ENCODE results near the gene DIAPH2.

The DIAPH2 gene

GRCh38 chrX:97309487-97310116 lies 625.0 kb downstream of the DIAPH2 start:
- H3F3A ChIP-seq (ENCODE audit: low read depth), result no peaks in the 10 kb centered on the region
- TF ChIP-seq EZH2phosphoT487 (IDR thresholded peaks at IDR 0.05; ENCODE audit: borderline replicate concordance) (no peak), CTCF (conservative IDR thresholded peaks at IDR 0.05; ENCODE audit: low read length) (no peak)
- H3K9me3 ChIP-seq (ENCODE audit: insufficient read depth, low read depth, low read length), result no peaks in the 10 kb centered on the region
- no peak overlapping the region for H2AFZ ChIP-seq (ENCODE audit: low read length)
- no peaks in the 10 kb centered on the region for H3K4me1 ChIP-seq (ENCODE audit: insufficient read depth, low read length, poor library complexity, severe bottlenecking)
- H3K27me3 ChIP-seq (ENCODE audit: insufficient read depth, low read length, poor library complexity, severe bottlenecking), result no peaks in the 10 kb centered on the region
- no peaks in the 10 kb centered on the region for H4K20me1 ChIP-seq (ENCODE audit: insufficient read depth, low read length, poor library complexity, severe bottlenecking)
- no peak overlapping the region for H3K4me2 ChIP-seq (ENCODE audit: low read depth, low read length, poor library complexity, severe bottlenecking)
- H3K9ac ChIP-seq (ENCODE audit: low read depth, low read length, poor library complexity, severe bottlenecking), result no peak overlapping the region
- H3K36me3 ChIP-seq (ENCODE audit: insufficient read depth, low read length), result no peaks in the 10 kb centered on the region
- no peaks in the 10 kb centered on the region for H3K79me2 ChIP-seq (ENCODE audit: insufficient read depth, low read length)
- H3K9me2 ChIP-seq (replicated peaks; ENCODE audit: low read depth, low read length), result no peaks in the 10 kb centered on the region
- no peak overlapping the region for H3K4me3 ChIP-seq (ENCODE audit: low read length, poor library complexity, severe bottlenecking)

GRCh38 chrX:97310373-97310772 lies 625.7 kb downstream of the DIAPH2 start:
- Histone ChIP-seq H3K9me3 (ENCODE audit: insufficient read depth, low read depth, low read length) (no peaks in the 10 kb centered on the region), H3K9ac (ENCODE audit: low read depth, low read length, poor library complexity, severe bottlenecking) (no peak overlapping the region), H4K20me1 (ENCODE audit: insufficient read depth, low read length, poor library complexity, severe bottlenecking) (no peaks in the 10 kb centered on the region), H2AFZ (ENCODE audit: low read length) (no peak overlapping the region), H3K4me3 (ENCODE audit: low read length, poor library complexity, severe bottlenecking) (no peak overlapping the region), H3K36me3 (ENCODE audit: insufficient read depth, low read length) (no peaks in the 10 kb centered on the region), H3K4me1 (ENCODE audit: insufficient read depth, low read length, poor library complexity, severe bottlenecking) (no peaks in the 10 kb centered on the region), H3K79me2 (ENCODE audit: insufficient read depth, low read length) (no peaks in the 10 kb centered on the region), H3K4me2 (ENCODE audit: low read depth, low read length, poor library complexity, severe bottlenecking) (no peak overlapping the region), H3F3A (ENCODE audit: low read depth) (no peaks in the 10 kb centered on the region), H3K27me3 (ENCODE audit: insufficient read depth, low read length, poor library complexity, severe bottlenecking) (no peaks in the 10 kb centered on the region), H3K9me2 (replicated peaks; ENCODE audit: low read depth, low read length) (no peaks in the 10 kb centered on the region)
- TF ChIP-seq EZH2phosphoT487 (IDR thresholded peaks at IDR 0.05; ENCODE audit: borderline replicate concordance) (no peak), CTCF (conservative IDR thresholded peaks at IDR 0.05; ENCODE audit: low read length) (no peak)

- H3K9me2 ChIP-seq (replicated peaks; ENCODE audit: low read depth, low read length), result no peaks in the 10 kb centered on the region
- no peaks in the 10 kb centered on the region for H3K79me2 ChIP-seq (ENCODE audit: insufficient read depth, low read length)
- no peak overlapping the region for H3K4me3 ChIP-seq (ENCODE audit: low read length, poor library complexity, severe bottlenecking)
- H3K27me3 ChIP-seq (ENCODE audit: insufficient read depth, low read length, poor library complexity, severe bottlenecking), result no peaks in the 10 kb centered on the region
- no peak overlapping the region for H2AFZ ChIP-seq (ENCODE audit: low read length)
- H3K4me1 ChIP-seq (ENCODE audit: insufficient read depth, low read length, poor library complexity, severe bottlenecking), result no peaks in the 10 kb centered on the region
- H3K4me2 ChIP-seq (ENCODE audit: low read depth, low read length, poor library complexity, severe bottlenecking), result no peak overlapping the region
- no peak overlapping the region for H3K9ac ChIP-seq (ENCODE audit: low read depth, low read length, poor library complexity, severe bottlenecking)
- H3F3A ChIP-seq (ENCODE audit: low read depth), result no peaks in the 10 kb centered on the region
- no peaks in the 10 kb centered on the region for H4K20me1 ChIP-seq (ENCODE audit: insufficient read depth, low read length, poor library complexity, severe bottlenecking)
- H3K9me3 ChIP-seq (ENCODE audit: insufficient read depth, low read depth, low read length), result no peaks in the 10 kb centered on the region
- TF ChIP-seq CTCF (conservative IDR thresholded peaks at IDR 0.05; ENCODE audit: low read length) (no peak), EZH2phosphoT487 (IDR thresholded peaks at IDR 0.05; ENCODE audit: borderline replicate concordance) (no peak)
- no peaks in the 10 kb centered on the region for H3K36me3 ChIP-seq (ENCODE audit: insufficient read depth, low read length)
These were observed 626.6 kb downstream of the DIAPH2 start for GRCh38 chrX:97311066-97311778.
